Ectodermal cell (in vitro differentiated cells): ENCODE measurements around the gene NOD2. TPM values are rescaled to one million over a fixed set of nuclear protein-coding genes. Genes with fewer than 3 reads are reported as not detected.

Experiments used
- H3K27ac ChIP-seq: 2 replicates; pipeline ENCODE4 v1.7.0; 2013; ENCODE audit warnings: mild to moderate bottlenecking, low read depth, low read length; ENCODE audit not compliant: insufficient read depth, poor library complexity, severe bottlenecking
- H3K27me3 ChIP-seq: 2 replicates; pipeline ENCODE4 v1.7.0; 2013; ENCODE audit warnings: mild to moderate bottlenecking, low read length; ENCODE audit not compliant: insufficient read depth, control insufficient read depth, poor library complexity, severe bottlenecking
- H3K36me3 ChIP-seq: one replicate; pipeline ENCODE4 v1.7.0; 2013; ENCODE audit warnings: low read length; ENCODE audit not compliant: control insufficient read depth, insufficient read depth
- H3K4me1 ChIP-seq: one replicate; pipeline ENCODE4 v1.7.0; 2013; ENCODE audit warnings: low read length; ENCODE audit not compliant: control insufficient read depth, insufficient read depth
- H3K4me3 ChIP-seq: 2 replicates; pipeline ENCODE4 v1.7.0; 2013; ENCODE audit warnings: low read depth, low read length, control low read depth; ENCODE audit not compliant: insufficient read depth
- H3K9me3 ChIP-seq: 2 replicates; pipeline ENCODE4 v1.7.0; 2013; ENCODE audit warnings: mild to moderate bottlenecking, low read length, moderate library complexity; ENCODE audit not compliant: control insufficient read depth
- WGBS, 2 experiments: methylation state at CpG; one replicate each; pipeline ENCODE4 v1.1.7; 2013; ENCODE audit warnings: missing lambda C conversion rate in 2 of 2; 5-methylcytosine and 5-hydroxymethylcytosine counted together
- polyA plus RNA-seq, 4 experiments: library from polyadenylated mRNA; stranded (reverse); fragments of 50-300 nt; gene quantifications; one replicate each; pipeline ENCODE4 v1.2.3, GENCODE V29; 2013

Gene NOD2
- polyA plus RNA-seq (2013, experiment 1 of 4), result 0.52 TPM
- 0.18 TPM for polyA plus RNA-seq (2013, experiment 2 of 4)
- polyA plus RNA-seq (2013, experiment 3 of 4), result 0.32 TPM
- polyA plus RNA-seq (2013, experiment 4 of 4), result 0.16 TPM

GRCh38 chr16:50692999-50693781, at the start of gene NOD2:
TSS of gene NOD2 (plus strand) at chr16:50693606. CDS start at chr16:50699496, 5,890 bp downstream.
- Histone ChIP-seq H3K27ac (no peak within 1 kb of the TSS), H3K27me3 (peaks cover 27% of the 10 kb centered on the region), H3K36me3 (no peaks in the 10 kb centered on the region), H3K4me3 (peak within 1 kb of the TSS; percentile 14), H3K9me3 (no peaks in the 10 kb centered on the region), H3K4me1 (peaks cover 6% of the 10 kb centered on the region)
- 24% methylated on average over 56 of the region's 56 CpGs for WGBS, 2 experiments

DNA sequence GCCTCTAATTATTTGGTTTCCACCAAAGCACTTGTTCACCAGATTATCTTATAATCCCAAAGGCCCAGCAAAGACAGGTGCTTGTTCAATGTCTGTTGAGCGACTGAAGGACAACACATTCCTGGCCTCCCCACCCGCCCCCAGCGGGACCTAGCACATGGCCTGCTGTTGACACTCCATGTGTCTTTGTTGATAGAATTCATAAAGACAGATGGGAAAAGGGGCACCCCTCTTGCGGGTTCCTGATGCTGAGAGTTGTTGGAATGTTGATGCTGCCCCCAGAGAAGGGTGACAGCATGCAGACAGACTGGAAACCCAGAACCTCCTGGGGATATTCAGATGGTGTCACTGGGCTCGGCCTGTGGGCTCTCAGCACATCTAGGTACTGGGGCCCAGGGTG, 49.2 kb upstream of the NOD2 start:
- Histone ChIP-seq H3K27ac (no peak overlapping the region), H3K27me3 (no peaks in the 10 kb centered on the region), H3K4me3 (no peak overlapping the region), H3K9me3 (no peaks in the 10 kb centered on the region), H3K4me1 (peaks cover 24% of the 10 kb centered on the region), H3K36me3 (no peaks in the 10 kb centered on the region)
- WGBS, 2 experiments, result 90 to 94% methylated on average over 5 of the region's 5 CpGs

DNA sequence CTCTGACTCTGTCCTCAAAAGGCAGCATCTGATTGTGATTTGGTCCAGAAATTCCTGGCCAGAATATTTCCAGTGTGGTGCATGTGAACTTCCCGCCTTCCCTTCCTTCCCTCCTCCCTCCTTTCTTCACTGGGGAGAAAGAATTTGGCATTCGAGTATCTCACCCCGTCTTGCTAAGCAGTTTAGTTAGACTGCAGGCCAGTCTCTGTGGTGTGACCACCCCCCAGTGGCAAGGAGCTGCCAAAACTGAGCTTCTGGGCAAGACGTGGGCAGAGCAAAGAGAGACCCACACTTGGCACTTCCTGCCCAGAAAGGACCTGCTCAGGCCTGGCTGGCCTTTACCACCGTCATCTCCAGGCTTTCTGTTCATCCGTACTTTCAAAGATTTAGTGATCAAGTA, 48.7 kb upstream of the NOD2 start:
- no peaks in the 10 kb centered on the region for H3K9me3 ChIP-seq
- 58 to 64% methylated on average over 6 of the region's 6 CpGs for WGBS, 2 experiments
- H3K36me3 ChIP-seq, result no peaks in the 10 kb centered on the region
- no peak overlapping the region for H3K4me3 ChIP-seq
- peaks cover 24% of the 10 kb centered on the region for H3K4me1 ChIP-seq
- no peak overlapping the region for H3K27ac ChIP-seq
- H3K27me3 ChIP-seq, result no peaks in the 10 kb centered on the region

GRCh38 chr16:50645563-50646220, 47.7 kb upstream of the NOD2 start:
- peak overlapping the region; percentile 68 for H3K27ac ChIP-seq
- H3K27me3 ChIP-seq, result no peaks in the 10 kb centered on the region
- no peaks in the 10 kb centered on the region for H3K36me3 ChIP-seq
- no peaks in the 10 kb centered on the region for H3K9me3 ChIP-seq
- H3K4me3 ChIP-seq, result no peak overlapping the region
- H3K4me1 ChIP-seq, result peaks cover 24% of the 10 kb centered on the region
- 38% methylated on average over 20 of the region's 20 CpGs for WGBS, 2 experiments

DNA sequence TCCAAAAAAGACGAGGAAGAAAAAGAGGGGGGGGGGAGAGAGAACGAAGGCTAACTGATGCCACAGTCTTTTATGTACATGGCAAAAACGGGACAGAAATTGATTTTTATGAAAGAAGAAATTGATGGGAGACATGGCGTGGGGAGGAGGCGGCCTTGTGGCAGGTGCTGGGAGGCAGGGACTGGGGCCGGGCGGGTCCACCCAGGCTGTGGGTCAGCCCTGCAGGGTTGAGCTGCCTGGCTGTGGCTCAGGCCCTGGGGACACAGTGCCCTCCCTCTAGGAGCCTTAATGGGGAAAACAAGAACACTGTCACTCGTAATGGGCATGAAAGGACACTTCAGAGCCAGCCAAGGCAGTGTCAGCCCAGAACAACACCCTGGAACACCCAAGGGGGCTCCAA, 47.1 kb upstream of the NOD2 start:
- Histone ChIP-seq H3K4me1 (peaks cover 24% of the 10 kb centered on the region), H3K27me3 (no peaks in the 10 kb centered on the region), H3K36me3 (no peaks in the 10 kb centered on the region), H3K27ac (no peak overlapping the region), H3K9me3 (no peaks in the 10 kb centered on the region), H3K4me3 (no peak overlapping the region)
- 66 to 73% methylated on average over 8 of the region's 8 CpGs for WGBS, 2 experiments

GRCh38 chr16:50651835-50652438, 41.5 kb upstream of the NOD2 start:
- H3K36me3 ChIP-seq, result no peaks in the 10 kb centered on the region
- H3K9me3 ChIP-seq, result no peaks in the 10 kb centered on the region
- H3K27me3 ChIP-seq, result no peaks in the 10 kb centered on the region
- no peak overlapping the region for H3K27ac ChIP-seq
- H3K4me1 ChIP-seq, result no peaks in the 10 kb centered on the region
- WGBS, 2 experiments, result 95 to 98% methylated on average over 3 of the region's 3 CpGs
- no peak overlapping the region for H3K4me3 ChIP-seq

DNA sequence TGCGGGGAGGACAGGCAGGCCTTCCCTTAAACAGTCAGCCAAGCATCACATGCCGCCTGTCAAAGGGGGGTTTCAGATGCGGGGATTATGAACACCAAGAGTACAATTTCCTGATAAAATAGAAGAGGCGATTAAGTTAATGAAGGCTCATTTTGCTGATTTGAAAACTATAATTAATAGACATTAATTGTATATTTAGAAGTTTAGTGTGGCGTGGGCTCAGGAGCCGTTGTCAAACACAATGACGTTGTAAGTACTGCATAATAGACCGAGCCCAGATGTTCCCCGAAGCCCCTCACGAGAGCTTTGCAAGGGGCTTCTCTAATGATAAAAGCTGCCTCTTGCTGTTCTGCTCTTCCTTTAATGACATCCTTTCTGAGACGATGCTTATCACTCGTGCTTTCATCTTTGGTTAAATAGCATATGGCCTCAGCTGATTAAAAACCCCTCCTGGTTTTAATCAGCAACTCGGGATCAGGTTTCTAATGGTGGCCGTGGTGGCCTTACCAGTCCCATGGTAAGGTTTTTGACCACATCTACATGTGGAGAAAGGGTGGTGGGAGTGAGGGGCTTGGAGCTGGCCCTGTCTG, 40.5 kb upstream of the NOD2 start:
- no peaks in the 10 kb centered on the region for H3K9me3 ChIP-seq
- H3K27ac ChIP-seq, result no peak overlapping the region
- H3K4me1 ChIP-seq, result peaks cover 6% of the 10 kb centered on the region
- H3K4me3 ChIP-seq, result no peak overlapping the region
- H3K36me3 ChIP-seq, result no peaks in the 10 kb centered on the region
- H3K27me3 ChIP-seq, result no peaks in the 10 kb centered on the region
- WGBS, 2 experiments, result 87 to 89% methylated on average over 13 to 14 of the region's 14 CpGs

GRCh38 chr16:50653633-50654519, 39.5 kb upstream of the NOD2 start:
- Histone ChIP-seq H3K4me1 (peaks cover 7% of the 10 kb centered on the region), H3K27me3 (no peaks in the 10 kb centered on the region), H3K27ac (no peak overlapping the region), H3K4me3 (no peak overlapping the region), H3K36me3 (no peaks in the 10 kb centered on the region), H3K9me3 (no peaks in the 10 kb centered on the region)
- WGBS, 2 experiments, result 87 to 90% methylated on average over 11 of the region's 11 CpGs

DNA sequence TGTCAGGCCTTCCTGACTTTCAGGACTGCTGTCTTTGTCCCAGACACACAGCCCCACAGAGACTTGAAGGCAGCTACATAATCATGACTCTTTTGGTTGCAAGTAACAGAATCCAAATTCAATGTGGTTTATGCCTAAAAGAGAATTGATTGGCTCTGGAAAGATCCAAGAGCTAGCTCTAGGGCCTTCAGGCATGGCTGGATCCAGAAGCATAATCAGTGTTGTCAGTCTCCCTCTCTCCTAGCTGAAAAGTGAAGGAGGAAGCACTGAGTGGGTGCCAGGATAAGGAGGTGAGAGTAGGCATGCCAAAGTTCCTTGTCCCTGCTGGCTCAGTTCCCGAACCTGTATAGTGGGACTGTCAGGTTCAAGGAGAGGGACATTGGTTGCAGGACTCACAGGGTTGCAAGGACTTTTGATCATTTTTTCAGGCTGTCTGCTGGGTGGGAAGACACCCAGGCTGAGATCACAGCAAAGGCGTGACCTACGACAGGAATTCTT, 37.8 kb upstream of the NOD2 start:
- 90 to 93% methylated on average over 3 of the region's 3 CpGs for WGBS, 2 experiments
- no peaks in the 10 kb centered on the region for H3K27me3 ChIP-seq
- peaks cover 7% of the 10 kb centered on the region for H3K4me1 ChIP-seq
- no peak overlapping the region for H3K4me3 ChIP-seq
- no peak overlapping the region for H3K27ac ChIP-seq
- H3K36me3 ChIP-seq, result no peaks in the 10 kb centered on the region
- no peaks in the 10 kb centered on the region for H3K9me3 ChIP-seq
